ENCODE data around the gene TMEM87B.
"Not testable (repeated sequence)": the region's sequence is repeated elsewhere in the genome, so short reads cannot be mapped to it uniquely, and the experiment has no call there.

DNA sequence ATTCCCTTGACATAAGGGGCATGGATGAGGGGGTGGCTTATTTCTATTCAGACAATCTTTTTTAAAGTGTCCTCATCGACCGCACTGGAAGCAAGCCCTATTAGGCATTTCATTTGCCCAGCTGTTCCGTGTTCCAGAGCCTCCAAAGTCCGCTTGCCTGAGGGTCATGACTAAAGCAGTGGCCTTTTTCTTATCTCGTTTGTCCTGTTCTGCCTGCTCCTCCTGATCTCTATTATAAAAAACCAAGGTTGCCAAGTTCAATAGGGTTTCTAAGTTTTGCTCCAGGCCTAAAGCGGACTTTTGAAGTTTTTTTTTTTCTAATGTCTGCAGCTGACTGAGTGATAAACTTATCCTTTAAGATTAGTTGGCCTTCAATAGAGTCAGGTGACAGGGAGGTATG, 13.6 kb upstream of the TMEM87B start:
- TF ChIP-seq, protein P1, sequence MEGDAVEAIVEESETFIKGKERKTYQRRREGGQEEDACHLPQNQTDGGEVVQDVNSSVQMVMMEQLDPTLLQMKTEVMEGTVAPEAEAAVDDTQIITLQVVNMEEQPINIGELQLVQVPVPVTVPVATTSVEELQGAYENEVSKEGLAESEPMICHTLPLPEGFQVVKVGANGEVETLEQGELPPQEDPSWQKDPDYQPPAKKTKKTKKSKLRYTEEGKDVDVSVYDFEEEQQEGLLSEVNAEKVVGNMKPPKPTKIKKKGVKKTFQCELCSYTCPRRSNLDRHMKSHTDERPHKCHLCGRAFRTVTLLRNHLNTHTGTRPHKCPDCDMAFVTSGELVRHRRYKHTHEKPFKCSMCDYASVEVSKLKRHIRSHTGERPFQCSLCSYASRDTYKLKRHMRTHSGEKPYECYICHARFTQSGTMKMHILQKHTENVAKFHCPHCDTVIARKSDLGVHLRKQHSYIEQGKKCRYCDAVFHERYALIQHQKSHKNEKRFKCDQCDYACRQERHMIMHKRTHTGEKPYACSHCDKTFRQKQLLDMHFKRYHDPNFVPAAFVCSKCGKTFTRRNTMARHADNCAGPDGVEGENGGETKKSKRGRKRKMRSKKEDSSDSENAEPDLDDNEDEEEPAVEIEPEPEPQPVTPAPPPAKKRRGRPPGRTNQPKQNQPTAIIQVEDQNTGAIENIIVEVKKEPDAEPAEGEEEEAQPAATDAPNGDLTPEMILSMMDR (IDR thresholded peaks at IDR 0.05), result not testable (repeated sequence)
- TF ChIP-seq POLR2A (IDR thresholded peaks at IDR 0.05), result not testable (repeated sequence)

All from adrenal gland (tissue), 5 donors.